NOMO-1 (cell line): ENCODE data around the gene LACTBL1.

Source experiments
- DNase-seq, 2 experiments: peaks; one replicate each; lab custom pipeline; 2025; ENCODE audit not compliant: unreplicated experiment in 2 of 2; lab: John Stamatoyannopoulos, UW

Gene LACTBL1

GRCh38 chr1:22976461-22977243, 4.0 kb upstream of the LACTBL1 start:
- peak; percentile 65 to 77 for DNase-seq

GRCh38 chr1:22976127-22976460, 3.4 kb upstream of the LACTBL1 start:
- no peak for DNase-seq

GRCh38 chr1:22975694-22976093, 3.0 kb upstream of the LACTBL1 start:
- no peak for DNase-seq

GRCh38 chr1:22971611-22972405, 858 bp downstream of the LACTBL1 start:
- no peak for DNase-seq

DNA sequence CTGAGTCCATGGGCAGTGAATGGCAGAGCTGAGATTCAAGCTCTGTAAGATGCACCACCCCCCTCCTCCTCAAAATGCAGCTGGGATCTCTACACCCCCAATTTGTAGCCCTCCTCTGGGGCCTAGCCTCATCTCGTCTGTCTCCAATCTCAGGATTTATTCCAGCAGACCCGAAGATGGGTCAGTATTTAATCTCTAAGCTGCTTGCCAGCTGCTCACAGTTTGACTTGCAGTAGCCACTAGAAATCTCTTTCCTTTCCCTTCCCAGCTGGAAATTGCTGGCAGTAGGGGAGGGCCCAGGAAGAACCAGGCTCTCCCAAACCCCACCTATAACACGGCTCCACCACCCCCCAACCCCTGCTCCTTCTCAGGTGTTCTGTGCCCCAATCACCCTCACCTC, 1.5 kb downstream of the LACTBL1 start:
- no peak for DNase-seq

- DNase-seq = no peak
Observed at GRCh38 chr1:22970096-22970495, 2.6 kb downstream of the LACTBL1 start.

DNA sequence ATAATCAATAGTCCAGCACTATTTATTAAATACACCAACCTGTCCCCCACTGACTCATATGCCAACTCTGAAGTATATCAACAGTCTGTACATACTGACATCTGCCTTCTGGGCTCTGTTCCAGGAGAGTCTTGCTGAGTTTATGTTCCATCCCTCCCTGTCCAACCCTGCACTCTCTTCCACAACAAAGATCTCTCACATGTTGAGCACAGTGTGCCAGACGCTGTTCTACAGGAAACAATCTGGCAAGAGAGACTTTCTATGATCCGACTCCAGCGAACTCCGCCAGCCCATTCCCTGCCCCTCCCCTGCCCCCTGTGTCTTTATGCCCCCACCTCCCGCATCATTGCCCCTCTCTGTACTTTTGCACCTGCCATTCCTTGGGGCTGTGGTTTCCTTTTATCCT, 3.4 kb downstream of the LACTBL1 start:
- DNase-seq = no peak

DNA sequence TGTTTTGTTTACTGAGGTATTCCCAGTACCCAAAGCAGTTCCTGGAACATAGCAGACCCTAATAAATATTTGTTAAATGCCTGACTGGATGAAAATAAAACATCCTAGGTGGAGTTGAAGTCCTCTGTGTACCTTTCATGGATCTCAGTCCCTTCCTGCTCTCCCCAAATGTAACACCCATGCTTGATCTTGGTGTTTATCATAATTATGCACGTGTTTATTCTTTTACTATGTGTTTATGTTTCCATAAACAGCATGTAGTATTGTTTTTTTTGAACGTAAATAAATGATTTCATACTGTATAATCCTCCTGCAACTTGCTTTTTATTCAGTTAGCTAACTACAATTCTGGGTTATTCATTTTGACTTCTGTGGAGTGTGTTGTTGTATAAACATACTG, 4.8 kb downstream of the LACTBL1 start:
- DNase-seq = no peak

- no peak for DNase-seq
Observed at GRCh38 chr1:22966309-22966708, 6.4 kb downstream of the LACTBL1 start.

- no peak for DNase-seq
Observed at GRCh38 chr1:22963044-22963677, 9.5 kb downstream of the LACTBL1 start.

DNA sequence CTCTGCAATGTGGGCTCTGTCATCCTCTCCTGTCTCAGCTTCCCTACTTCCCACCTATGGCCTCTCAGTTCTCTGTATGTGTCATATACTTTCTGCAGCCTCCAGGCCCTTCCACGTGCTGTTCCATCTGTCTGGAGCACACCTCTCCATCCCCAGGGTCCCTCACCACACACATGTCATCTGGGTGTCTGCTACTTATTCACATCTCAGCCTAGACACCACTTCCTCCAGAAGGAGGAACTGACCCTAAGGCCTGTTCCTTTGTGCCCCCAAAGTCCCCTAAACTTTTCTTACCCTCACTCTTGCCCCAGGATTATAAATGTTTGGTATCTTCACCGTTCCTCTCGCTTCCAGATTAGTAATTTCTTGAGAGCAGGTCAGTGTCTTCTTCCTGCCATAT, 10.1 kb downstream of the LACTBL1 start:
- no peak for DNase-seq

- DNase-seq = no peak
Observed at GRCh38 chr1:22959545-22960360, 12.9 kb downstream of the LACTBL1 start.

DNA sequence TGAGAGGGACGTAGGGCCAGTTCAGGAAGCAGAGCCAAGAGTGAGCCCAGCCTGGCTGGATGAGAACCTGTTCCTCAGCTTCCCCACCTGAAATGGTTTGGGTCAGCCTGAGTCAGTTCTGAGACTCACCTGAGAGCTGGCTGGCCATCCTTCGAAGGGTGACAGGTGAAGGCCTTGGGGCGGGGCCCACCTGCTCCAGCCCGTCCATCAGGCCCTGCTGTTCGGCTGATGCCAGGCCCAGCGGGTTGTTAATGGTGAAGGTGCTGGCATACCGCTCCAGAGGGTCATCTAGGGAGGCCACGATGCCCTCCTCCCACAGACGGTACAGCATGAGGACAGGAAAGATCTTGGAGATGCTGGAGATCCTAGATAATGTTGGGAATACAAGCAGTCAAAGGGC, 14.1 kb downstream of the LACTBL1 start:
- DNase-seq = no peak

GRCh38 chr1:22957066-22957465, 15.6 kb downstream of the LACTBL1 start:
- no peak for DNase-seq

DNA sequence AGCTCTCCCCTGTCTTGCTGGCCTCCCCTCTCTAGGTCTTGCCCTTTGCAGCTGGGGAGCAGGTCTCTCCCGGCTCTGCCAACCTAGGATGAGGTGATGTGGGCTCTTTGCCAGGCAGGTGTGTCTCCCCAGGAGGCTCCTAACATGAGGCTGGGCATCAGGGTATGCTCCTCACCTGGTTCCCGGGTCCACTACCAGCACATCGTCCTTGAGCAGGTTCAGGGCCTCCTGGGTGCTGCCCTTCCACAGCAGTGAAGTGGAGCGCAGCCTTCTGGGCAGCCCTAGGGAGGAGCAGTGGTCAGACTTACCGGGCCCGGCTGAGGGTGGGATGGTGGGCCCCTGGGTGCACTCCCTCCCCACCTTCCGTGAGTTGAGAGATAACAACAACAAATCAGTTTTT, 17.5 kb downstream of the LACTBL1 start:
- no peak for DNase-seq

DNA sequence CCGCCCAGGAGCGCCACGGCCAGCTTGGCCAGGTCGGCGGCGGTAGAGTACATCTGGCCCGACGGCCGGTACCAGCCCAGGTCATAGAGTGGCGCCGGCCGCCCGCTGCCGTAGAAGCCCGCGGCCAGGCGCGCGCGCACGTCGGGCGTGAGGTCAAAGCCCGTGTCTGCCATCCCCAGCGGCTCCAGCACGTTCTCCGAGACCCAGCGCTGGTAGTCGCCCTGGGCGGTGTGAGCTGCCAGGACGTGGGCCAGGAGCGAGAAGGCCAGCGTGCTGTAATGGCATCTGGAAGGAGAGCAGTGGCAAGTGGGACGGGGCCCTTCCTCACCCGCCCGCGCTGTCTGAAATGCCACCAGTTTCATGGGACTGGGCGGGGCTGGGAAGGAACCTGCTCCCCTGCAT, 18.9 kb downstream of the LACTBL1 start:
- no peak for DNase-seq

- no peak for DNase-seq
Observed at GRCh38 chr1:22953057-22953739, 19.5 kb downstream of the LACTBL1 start.

GRCh38 chr1:22952694-22953056, 20.0 kb downstream of the LACTBL1 start:
- DNase-seq = no peak

DNA sequence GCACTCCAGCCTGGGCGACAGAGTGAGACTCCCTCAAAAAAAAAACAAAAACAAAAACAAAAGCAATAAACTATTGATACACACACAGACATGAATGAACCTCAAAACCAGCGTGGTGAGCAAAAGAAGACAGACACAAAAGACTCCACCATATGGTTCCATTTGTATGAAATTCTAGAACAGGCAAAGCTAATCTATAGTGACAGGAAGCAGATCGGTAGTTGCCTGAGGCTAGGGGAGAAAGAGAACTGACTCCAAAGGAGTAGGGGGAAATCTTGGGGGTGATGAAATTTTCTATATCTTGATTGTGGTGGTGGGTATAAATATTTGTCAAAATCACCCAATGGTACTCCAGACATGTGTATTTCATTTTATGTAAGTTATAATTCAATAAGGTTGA, 20.9 kb downstream of the LACTBL1 start:
- DNase-seq = no peak

DNA sequence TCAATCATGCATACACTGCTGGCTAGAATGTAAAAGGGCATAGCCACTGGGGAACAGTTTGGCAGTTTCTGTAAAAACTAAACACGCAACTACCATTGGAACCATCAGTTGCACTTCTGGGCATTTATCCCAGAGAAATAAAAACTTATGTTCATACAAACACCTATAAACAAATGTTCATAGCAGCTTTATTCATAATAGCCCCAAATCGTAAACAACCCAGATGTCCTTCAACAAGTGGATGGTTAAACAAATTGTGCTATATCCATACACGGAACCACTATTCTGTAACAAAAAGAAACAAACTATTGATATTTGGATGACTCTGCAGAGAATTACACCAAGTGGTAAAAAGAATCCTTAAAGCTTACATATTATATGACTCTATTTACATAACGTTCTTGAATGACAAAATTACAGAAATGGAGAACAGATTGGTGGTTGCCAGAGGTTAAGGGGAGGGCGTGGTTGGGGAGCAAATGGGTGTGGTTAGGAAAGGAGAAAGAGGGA, 22.8 kb downstream of the LACTBL1 start:
- no peak for DNase-seq
